Endothelial cell (in vitro differentiated cells): ENCODE results near the gene C1orf167. TPM values are rescaled to one million over a fixed set of nuclear protein-coding genes. Genes with fewer than 3 reads are reported as not detected.

Experiments
- DNase-seq: peaks from one replicate; pipeline ENCODE4 v3.0.0; 2021; ENCODE audit warnings: low spot score
- H3K27ac Mint-ChIP-seq: one replicate; pipeline ENCODE4 v1.8.0; 2021; ENCODE audit warnings: mixed read lengths, inconsistent platforms; ENCODE audit not compliant: unreplicated experiment
- H3K27me3 Mint-ChIP-seq: one replicate; pipeline ENCODE4 v1.8.0; 2021; ENCODE audit warnings: mild to moderate bottlenecking, moderate library complexity, mixed read lengths, inconsistent platforms; ENCODE audit not compliant: unreplicated experiment
- H3K36me3 Mint-ChIP-seq: one replicate; pipeline ENCODE4 v1.8.0; 2021; ENCODE audit warnings: mild to moderate bottlenecking, low read depth, mixed read lengths, inconsistent platforms; ENCODE audit not compliant: unreplicated experiment
- H3K4me1 Mint-ChIP-seq: one replicate; pipeline ENCODE4 v1.8.0; 2021; ENCODE audit warnings: mild to moderate bottlenecking, mixed read lengths, inconsistent platforms; ENCODE audit not compliant: unreplicated experiment
- H3K4me3 Mint-ChIP-seq: one replicate; pipeline ENCODE4 v1.8.0; 2021; ENCODE audit warnings: mild to moderate bottlenecking, mixed read lengths, inconsistent platforms; ENCODE audit not compliant: unreplicated experiment
- H3K9me3 Mint-ChIP-seq: one replicate; pipeline ENCODE4 v1.8.0; 2021; ENCODE audit warnings: mixed read lengths, inconsistent platforms; ENCODE audit not compliant: unreplicated experiment
- CTCF ChIP-seq: fragments of 200-600 bp; sonication (generic); IDR thresholded peaks from one replicate; pipeline ENCODE4 v1.5.0; 2021; ENCODE audit warnings: antibody characterized with exemption; ENCODE audit not compliant: unreplicated experiment
- total RNA-seq: library from RNA; stranded (reverse); fragmentation: NEBNext Ultra II Directional; extraction: Animal tissue kit (Norgen Biotek cat#: 25700); gene quantifications from one replicate; pipeline ENCODE4 v1.2.1, GENCODE V29; 2021; ENCODE audit not compliant: unreplicated experiment

The C1orf167 gene
- total RNA-seq, 1 donor from 2014 or later, result 0.44 TPM

DNA sequence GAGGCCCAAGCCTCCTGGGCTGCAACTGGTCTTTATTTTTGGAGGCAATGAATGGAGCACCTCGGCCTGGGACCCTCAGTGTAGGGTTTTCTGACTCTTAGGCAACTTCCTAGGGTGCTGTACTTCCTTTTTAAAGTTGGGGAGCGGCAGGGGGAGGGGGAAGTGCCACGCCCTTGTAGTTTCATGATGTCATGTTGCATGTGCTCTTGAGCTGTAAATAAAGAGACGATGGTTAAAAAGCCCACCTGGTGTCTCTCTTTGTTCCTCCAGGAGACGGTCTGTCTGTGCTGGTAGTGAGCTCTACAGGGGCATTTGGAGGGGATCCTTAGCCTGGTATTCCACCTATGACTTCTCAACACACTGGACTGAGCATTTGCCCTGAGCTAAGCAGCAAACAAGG is 36.4 kb upstream of the C1orf167 start:
- peaks cover 12% of the 10 kb centered on the region for H3K4me1 Mint-ChIP-seq
- DNase-seq, result no peak
- no peaks in the 10 kb centered on the region for H3K9me3 Mint-ChIP-seq
- no peaks in the 10 kb centered on the region for H3K27me3 Mint-ChIP-seq
- H3K36me3 Mint-ChIP-seq, result no peaks in the 10 kb centered on the region
- no peak for TF ChIP-seq CTCF
- H3K4me3 Mint-ChIP-seq, result no peak overlapping the region
- no peak overlapping the region for H3K27ac Mint-ChIP-seq

- Mint-ChIP-seq H3K27me3 (peaks cover 3% of the 10 kb centered on the region), H3K9me3 (no peaks in the 10 kb centered on the region), H3K4me3 (no peak overlapping the region), H3K27ac (no peak overlapping the region), H3K4me1 (peaks cover 23% of the 10 kb centered on the region), H3K36me3 (no peaks in the 10 kb centered on the region)
- no peak for TF ChIP-seq CTCF
- DNase-seq, result no peak
Measured at GRCh38 chr1:11727119-11727518, 34.9 kb upstream of the C1orf167 start.

- Mint-ChIP-seq H3K27ac (no peak overlapping the region), H3K4me1 (peaks cover 23% of the 10 kb centered on the region), H3K9me3 (no peaks in the 10 kb centered on the region), H3K4me3 (no peak overlapping the region), H3K36me3 (no peaks in the 10 kb centered on the region), H3K27me3 (peaks cover 4% of the 10 kb centered on the region)
- no peak for DNase-seq
- no peak for TF ChIP-seq CTCF
Measured at GRCh38 chr1:11728126-11728806, 33.7 kb upstream of the C1orf167 start.

DNA sequence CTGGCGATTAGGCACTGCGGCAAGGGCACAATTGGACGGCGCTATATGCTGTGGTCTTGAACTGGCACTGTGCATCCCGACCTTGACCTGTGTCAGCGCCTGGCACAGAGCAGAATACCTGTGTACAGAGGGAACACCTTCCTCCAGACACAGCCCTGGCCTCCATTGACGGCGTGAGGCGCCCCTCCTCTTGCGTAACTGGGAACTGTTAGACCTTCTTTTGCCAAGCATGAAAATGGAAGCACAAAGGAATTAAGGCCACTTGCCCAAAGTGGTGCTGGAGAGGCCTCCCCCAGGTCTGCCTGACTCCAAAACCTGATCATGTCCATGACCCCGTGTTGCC is 32.9 kb upstream of the C1orf167 start:
- no peak overlapping the region for H3K27ac Mint-ChIP-seq
- peaks cover 23% of the 10 kb centered on the region for H3K4me1 Mint-ChIP-seq
- peaks cover 4% of the 10 kb centered on the region for H3K27me3 Mint-ChIP-seq
- no peak for TF ChIP-seq CTCF
- no peak for DNase-seq
- H3K36me3 Mint-ChIP-seq, result no peaks in the 10 kb centered on the region
- no peaks in the 10 kb centered on the region for H3K9me3 Mint-ChIP-seq
- H3K4me3 Mint-ChIP-seq, result no peak overlapping the region

DNA sequence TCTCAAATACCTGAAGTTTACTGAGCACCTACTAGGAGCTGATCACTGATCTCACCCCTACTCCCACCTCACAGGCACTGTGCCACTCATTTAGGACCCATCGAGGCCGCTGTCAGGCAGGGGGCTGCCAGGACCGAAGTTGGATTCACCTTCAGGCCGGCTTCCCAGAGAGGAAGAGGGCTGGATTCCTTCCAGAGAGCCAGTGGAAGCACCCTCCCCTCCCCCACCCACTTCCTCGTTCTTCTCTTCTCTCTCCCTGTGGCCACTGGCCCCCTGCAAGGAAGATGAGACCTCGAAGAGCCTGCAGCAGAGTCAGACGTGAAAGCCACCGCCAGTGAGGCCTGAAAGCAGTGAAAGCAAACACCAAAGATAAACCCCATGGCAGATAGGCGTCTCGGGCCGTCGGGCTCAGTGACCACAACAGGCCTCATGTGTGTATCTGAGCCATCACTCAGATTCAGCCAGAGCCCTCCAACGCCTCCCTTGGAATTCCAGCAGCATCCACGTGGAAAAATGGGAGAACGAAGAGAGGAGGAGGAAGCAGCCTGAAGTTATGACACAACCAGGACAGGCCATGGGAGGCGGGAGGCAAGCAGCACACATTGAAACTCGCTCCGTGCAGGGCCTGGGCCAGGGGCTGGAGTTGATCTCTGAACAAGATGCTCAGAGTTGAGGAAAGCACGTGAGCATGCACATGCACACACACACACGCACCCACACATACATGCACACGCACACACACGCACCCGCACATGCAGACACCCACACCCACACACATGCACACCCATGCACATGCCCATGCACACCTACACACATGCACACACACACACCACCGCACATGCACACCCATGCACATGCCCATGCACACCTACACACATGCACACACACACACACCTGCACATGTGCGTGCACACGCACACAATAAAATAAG is 32.2 kb upstream of the C1orf167 start:
- Mint-ChIP-seq H3K4me3 (peak overlapping the region; percentile 17), H3K36me3 (no peaks in the 10 kb centered on the region), H3K9me3 (no peaks in the 10 kb centered on the region), H3K27ac (peak overlapping the region; percentile 90), H3K27me3 (peaks cover 4% of the 10 kb centered on the region), H3K4me1 (peaks cover 23% of the 10 kb centered on the region)
- no peak for DNase-seq
- no peak for TF ChIP-seq CTCF
